Liver (tissue), 3 donors: ENCODE results near the gene MRPL41.
"Not testable (repeated sequence)": the region's sequence is repeated elsewhere in the genome, so short reads cannot be mapped to it uniquely, and the experiment has no call there.

Source experiments
- ATF3 ChIP-seq: IDR thresholded peaks from 2 replicates; pipeline ENCODE4 v1.6.1; 2016; ENCODE audit warnings: antibody characterized with exemption
- CTCF ChIP-seq: fragments of 150-350 bp; IDR thresholded peaks from 2 replicates; pipeline ENCODE4 v1.5.1; 2017; ENCODE audit warnings: improper control_type of control experiment, low read depth, low read length; ENCODE audit not compliant: missing input control
- FOXA1 ChIP-seq: IDR thresholded peaks from 2 replicates; pipeline ENCODE4 v1.6.1; 2016; ENCODE audit warnings: antibody characterized with exemption
- GABPA ChIP-seq, 2 donors: IDR thresholded peaks in 1 of 2; conservative IDR thresholded peaks in 1 of 2; 2 replicates each; pipeline ENCODE4 v1.6.1; 2016; ENCODE audit warnings: antibody characterized with exemption in 2 of 2, mild to moderate bottlenecking in 1 of 2, moderate library complexity in 1 of 2
- JUND ChIP-seq, 2 donors: IDR thresholded peaks; 2 replicates each; pipeline ENCODE4 v1.6.1; 2016; ENCODE audit warnings: antibody characterized with exemption in 2 of 2
- RAD21 ChIP-seq, 2 donors: IDR thresholded peaks; 2 replicates each; pipeline ENCODE4 v1.6.1; 2016; ENCODE audit warnings: antibody characterized with exemption in 2 of 2, mild to moderate bottlenecking in 2 of 2
- REST ChIP-seq: IDR thresholded peaks from 2 replicates; pipeline ENCODE4 v1.6.1; 2016; ENCODE audit warnings: antibody characterized with exemption, mild to moderate bottlenecking
- SP1 ChIP-seq: IDR thresholded peaks from 2 replicates; pipeline ENCODE4 v1.6.1; 2018; ENCODE audit warnings: antibody characterized with exemption, mild to moderate bottlenecking
- TAF1 ChIP-seq: conservative IDR thresholded peaks from 2 replicates; pipeline ENCODE4 v1.6.1; 2016; ENCODE audit warnings: antibody characterized with exemption, mild to moderate bottlenecking
- ZBTB33 ChIP-seq: IDR thresholded peaks from 2 replicates; pipeline ENCODE4 v1.6.1; 2016; ENCODE audit warnings: antibody characterized with exemption
- donor health status: healthy.
- donor health status: healthy.

- TF ChIP-seq CTCF; JUND (IDR thresholded peaks at IDR 0.05); ZBTB33; TAF1; RAD21 (IDR thresholded peaks at IDR 0.05); SP1; GABPA (IDR thresholded peaks at IDR 0.05 in 1 of 2, conservative IDR thresholded peaks at IDR 0.05 in 1 of 2); REST; FOXA1; ATF3: not testable (repeated sequence)
These were observed 32.8 kb upstream of the MRPL41 start for GRCh38 chr9:137518661-137519459.
